ENCODE results near the gene EFNA2.
A peak's percentile ranks its signal among the peaks of the same experiment; 100 is the strongest.
"Not testable (repeated sequence)": the region's sequence is repeated elsewhere in the genome, so short reads cannot be mapped to it uniquely, and the experiment has no call there.

EFNA2 gene

DNA sequence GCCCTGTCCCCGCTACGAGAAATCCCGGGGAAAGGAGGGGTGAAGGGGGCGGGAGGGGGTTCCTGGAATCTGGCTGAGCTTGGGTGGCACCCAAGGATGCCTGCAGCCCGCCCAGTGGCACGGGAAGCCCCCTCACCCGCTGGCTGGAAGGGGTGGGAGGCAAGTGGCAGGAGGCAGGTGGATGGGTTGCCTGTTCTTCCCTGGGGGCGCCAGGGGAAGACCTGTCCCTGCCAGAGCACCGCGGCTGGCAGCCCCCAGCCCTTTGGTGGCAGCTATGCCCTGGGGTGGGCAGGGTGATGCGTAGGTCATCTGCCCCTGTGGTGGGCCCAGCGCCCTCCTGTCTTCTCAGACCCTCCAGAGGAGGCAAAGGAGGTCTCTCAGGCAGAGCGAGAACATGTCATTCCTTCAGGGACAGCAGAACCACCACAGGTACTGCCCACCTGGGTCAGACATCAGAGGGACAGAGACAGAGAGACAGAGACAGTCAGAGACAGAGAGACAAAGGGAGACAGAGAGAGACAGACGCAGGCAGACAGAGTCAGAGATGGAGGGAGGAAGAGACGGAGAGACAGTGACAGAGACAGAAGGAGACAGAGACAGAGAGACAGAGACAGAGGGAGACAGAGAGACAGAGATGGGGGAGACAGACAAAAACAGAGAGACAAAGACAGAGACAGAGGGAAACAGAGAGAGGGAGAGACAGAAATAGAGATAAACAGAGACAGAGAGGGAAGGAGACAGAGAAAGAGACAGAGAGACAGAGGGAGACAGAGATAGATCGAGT lies 36.7 kb downstream of the EFNA2 start:
- DNase-seq = no peak

DNA sequence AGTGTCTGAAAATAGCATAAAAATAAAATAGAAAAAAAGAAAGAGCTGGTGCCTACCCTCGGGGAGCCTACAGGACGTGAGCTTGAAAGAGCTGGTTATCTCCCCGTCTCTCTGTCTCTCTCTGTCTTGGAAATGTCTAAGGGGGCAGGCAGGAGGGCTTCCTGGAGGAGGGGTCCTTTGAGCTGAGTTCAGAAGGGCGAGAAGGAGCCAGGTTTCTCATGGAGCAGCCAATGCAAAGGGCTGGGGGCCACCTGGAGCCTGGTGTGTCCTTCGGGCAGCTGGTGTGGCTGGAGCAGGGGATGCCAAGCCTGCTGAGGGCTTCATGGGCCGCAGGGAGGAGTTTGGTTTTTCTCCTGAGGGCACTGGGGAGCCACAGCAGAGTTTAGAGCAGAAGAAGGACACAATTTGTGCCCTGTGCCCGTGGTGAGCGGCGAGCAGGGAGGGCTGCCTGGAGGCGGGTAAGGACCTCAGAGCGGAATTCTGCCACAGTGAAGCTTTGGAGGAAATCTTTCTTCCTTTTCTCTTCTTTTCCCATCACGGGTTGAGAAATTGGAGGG lies 38.7 kb downstream of the EFNA2 start:
- no peak for DNase-seq

DNA sequence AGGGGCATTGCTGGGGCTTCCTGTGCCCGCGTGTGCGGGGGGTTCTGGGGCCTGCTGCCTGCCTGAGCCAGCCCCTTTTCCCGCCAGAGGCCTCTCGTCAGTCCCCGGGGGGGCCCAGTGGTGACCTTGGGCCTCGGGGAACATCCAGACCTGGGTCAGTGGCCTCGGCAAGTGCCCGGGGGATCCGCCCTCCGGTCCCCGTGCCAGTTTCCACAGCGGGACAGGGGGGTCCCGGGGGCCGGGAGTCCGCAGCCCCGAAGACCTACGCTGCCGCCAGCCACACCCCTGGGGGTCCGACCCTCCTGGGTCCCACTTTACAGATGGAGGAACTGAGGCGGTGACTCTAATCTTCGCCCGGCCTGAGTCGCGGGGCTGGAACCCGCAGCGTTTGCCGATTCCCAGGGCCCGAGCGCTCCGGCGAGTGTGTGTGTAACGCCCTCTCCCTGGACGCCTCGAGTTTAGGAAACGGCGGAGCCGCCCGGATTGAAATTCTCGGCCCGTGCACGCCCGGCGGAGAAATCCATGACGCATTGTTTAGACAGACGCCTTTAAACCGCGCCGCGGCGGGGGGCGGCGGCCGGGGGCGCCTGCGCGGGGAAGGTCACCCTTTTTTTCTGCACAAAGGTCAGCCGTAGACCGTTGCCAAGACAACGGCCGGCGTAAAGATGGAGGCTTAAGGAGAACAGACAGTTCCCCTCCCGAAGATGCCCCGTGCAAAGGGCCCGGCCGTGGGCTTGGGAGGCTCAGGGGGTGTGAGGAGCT lies 39.3 kb downstream of the EFNA2 start:
- peak; percentile 40 for DNase-seq

DNA sequence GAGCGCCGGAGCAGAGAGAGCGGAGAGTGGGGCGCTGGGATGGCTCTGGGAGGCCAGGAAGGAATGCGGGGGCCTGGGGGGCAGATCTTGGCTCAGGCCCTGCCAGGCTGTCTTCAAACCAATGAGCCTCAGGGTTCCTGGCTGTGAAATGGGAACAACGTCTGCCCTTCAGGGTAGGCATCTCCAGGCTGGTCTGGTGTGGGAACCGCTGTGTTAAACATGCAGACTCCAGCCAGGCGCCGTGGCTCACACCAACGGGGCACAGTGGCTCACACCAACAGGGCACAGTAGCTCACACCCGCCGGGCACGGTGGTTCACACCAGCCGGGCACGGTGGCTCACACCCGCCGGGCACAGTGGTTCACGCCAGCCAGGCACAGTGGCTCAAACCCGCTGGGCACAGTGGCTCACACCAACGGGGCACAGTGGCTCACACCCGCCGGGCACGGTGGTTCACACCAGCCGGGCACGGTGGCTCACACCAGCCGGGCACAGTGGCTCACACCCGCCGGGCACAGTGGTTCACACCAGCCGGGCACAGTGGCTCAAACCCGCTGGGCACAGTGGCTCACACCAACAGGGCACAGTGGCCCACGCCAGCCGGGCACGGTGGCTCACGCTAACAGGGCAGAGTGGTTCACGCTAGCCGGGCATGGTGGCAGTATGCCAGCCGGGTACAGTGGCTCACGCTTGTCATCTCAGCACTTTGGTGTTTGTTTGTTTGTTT lies 40.1 kb downstream of the EFNA2 start:
- no peak for DNase-seq

DNA sequence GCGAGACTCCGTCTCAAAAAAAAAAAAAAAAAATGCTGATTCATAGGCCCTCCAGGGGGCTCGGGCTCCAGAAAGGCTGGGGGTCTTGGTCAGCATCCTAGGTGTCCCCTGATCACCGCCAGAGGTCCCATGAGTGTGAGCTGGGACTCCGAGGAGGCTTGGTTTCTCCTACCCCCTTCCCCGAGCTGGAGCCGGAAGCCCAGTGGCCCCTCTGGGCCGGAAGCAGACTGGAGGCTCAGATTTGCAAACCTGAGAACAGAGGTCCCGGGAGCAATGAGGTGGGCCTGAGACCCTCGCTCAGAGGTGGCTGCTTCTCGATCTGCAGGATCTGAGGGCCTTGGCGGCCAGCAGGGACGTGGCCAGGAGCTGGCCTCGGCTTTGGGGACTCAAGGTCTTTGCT lies 41.5 kb downstream of the EFNA2 start:
- no peak for DNase-seq

DNA sequence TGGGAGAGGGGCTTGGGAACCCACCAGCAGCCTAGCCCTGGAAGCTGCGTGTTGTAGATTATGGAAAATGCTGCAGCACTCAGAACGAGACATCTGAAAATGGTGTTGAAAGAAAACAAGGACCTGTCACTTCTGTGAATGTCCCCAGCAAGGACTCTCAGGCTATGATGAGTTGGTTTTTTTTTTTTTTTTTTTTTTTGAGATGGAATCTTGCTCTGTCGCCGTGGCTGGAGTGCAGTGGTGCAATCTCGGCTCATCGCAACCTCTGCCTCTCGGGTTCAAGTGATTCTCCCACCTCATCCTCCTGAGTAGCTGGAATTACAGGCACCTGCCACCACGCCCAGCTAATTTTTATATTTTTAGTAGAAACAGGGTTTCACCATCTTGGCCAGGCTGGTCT lies 46.5 kb downstream of the EFNA2 start:
- not testable (repeated sequence) for DNase-seq

DNA sequence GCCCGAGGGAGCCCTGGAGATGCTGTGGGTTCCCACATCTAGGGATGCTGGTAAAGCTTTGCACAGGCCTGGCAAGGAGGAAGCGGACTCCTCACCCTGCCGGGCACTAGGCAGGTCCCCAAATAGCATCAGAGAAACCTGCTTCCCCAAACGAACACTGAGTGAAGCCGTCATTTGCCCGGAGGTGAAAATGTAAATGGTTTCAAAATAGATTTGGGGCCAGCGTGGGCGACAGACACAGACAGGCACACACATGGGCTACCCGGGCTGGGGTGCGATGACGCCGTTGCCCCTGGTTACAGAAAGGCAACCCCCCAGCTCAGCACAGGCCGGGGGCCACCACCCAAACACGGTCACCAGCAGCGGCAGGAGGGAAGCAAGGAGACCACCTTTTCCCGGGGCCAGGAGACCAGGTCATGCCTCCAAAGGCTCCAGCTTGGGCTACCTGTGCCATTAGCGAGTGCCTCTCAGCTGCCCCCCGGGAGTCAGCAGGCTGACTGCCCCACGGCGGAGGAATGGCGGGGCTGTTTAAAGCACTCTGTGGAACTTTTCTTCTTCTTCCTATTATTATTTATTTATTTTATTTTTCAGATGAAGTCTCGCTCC lies 50.5 kb downstream of the EFNA2 start:
- no peak for DNase-seq

DNA sequence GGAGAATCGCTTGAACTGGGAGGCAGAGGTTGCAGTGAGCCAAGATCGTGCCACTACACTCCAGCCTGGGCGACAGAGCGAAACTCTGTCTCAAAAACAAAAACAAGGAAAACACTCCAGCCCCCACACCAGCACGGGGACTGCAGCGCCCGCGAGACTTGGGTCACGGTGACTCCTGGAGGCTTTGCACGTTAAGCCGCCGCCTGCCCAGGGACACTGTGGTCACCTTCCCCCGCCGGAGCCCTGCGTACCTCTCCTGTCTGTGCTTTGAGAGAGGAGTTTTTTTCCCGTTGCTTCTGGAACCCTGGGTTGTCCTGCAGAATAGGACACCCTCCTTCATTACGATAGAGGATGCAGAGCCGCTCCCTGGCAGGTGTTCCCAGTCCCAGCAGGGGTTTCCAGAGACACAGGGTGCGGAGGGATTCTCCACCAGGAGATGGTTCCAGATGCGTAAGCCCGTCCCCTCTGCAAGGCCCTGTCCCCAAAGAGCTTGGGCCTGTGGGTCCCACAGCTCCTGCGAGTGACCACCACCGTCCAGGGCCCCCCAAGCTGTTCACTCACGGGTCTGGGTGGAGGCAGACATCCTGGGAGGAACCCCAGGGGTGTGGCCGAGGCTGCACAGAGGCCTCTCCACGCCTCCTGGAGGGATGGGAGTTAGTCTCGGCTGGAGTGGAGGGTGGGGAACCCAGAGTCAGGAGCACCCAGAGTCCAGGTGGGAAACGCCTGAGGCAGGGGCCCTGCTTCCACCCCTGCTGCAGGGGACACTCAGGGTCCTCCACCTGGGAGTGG lies 55.2 kb downstream of the EFNA2 start:
- DNase-seq = no peak

DNA sequence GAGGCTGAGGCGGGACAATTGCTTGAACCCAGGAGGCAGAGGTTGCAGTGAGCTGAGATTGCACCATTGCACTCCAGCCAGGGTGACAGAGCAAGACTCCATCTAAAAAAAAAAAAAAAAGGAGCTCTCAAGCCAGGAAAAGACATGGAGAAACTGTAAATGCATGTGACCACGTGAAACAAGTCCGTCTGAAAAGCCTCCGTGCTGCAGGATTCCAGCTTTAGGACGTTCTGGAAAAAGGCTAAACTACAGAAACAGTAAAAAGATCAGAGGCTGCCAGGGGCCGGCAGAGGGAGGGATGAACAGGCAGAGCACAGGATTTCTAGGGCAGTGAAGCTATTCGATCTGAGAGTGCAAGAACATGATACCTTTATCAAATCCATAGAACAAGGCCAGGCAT lies 57.4 kb downstream of the EFNA2 start:
- DNase-seq = no peak

DNA sequence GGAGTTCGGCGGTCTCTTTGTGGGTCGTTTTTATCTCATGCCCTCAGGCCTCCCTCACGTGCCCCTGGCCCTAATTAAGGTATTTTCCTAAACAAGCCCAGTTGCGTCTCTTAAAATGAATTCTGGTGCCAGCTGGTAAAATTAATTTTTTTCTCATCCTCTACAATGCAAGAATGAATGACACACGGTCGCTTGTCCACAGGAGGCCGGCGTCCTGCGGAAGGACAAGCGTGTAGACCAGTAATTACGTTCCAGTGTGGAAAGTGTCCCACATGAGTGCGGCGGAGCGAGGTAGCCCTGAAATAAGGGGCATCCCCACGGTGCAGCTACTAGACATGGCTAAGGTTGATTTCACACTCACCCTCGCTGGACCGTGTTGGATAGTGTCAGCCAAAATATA lies 63.5 kb downstream of the EFNA2 start:
- no peak for DNase-seq

DNA sequence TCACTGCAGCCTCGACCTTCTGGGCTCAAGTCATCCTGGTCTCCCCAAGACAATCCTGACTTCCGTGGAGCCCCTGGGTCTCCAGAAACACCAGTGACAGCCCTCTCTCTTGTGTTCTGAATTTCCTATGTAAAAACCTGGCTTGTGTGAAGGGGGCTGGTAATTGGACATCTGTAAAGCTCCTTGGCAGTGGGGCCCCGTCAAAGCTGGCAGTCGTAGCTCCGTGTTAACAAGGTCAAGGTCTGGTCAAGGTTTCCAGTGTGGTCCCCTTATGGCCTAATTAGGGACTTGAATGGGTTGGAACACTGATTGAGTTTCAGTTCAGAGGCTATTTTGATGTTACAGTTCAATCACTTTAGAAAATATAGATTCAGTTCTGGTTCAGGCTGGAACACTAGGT lies 65.2 kb downstream of the EFNA2 start:
- DNase-seq = no peak

Measured in activated naive CD4-positive, alpha-beta T cell treated with anti-CD3 and anti-CD28 coated beads, Interleukin-2, amount 50 U/mL, for 16 hours (primary cell).